Measurements from ENCODE around the gene HOXB4.

DNA sequence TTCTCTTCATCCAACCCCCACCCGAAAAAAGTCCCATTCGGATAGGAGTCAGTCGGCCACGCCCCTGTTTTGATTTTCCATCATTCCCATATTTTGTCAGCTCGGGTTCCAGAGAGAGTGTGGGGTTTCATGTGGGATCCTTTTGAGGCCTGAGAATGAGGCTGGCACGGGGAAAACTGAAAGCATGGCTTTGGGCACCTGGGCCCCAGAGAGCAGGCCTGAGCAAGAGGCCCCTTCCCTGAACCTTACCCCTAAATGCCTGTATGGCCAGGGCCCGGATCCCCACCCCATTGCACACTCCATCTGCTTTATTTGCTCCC is 4.6 kb upstream of the HOXB4 start:
- TF ChIP-seq, protein P1, sequence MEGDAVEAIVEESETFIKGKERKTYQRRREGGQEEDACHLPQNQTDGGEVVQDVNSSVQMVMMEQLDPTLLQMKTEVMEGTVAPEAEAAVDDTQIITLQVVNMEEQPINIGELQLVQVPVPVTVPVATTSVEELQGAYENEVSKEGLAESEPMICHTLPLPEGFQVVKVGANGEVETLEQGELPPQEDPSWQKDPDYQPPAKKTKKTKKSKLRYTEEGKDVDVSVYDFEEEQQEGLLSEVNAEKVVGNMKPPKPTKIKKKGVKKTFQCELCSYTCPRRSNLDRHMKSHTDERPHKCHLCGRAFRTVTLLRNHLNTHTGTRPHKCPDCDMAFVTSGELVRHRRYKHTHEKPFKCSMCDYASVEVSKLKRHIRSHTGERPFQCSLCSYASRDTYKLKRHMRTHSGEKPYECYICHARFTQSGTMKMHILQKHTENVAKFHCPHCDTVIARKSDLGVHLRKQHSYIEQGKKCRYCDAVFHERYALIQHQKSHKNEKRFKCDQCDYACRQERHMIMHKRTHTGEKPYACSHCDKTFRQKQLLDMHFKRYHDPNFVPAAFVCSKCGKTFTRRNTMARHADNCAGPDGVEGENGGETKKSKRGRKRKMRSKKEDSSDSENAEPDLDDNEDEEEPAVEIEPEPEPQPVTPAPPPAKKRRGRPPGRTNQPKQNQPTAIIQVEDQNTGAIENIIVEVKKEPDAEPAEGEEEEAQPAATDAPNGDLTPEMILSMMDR (IDR thresholded peaks at IDR 0.05), result no peak
- TF ChIP-seq POLR2A (IDR thresholded peaks at IDR 0.05), result no peak

Data from Peyer's patch (tissue), 4 donors.